ENCODE data around the gene APOL6.

The APOL6 gene, protein sequence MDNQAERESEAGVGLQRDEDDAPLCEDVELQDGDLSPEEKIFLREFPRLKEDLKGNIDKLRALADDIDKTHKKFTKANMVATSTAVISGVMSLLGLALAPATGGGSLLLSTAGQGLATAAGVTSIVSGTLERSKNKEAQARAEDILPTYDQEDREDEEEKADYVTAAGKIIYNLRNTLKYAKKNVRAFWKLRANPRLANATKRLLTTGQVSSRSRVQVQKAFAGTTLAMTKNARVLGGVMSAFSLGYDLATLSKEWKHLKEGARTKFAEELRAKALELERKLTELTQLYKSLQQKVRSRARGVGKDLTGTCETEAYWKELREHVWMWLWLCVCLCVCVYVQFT

DNA sequence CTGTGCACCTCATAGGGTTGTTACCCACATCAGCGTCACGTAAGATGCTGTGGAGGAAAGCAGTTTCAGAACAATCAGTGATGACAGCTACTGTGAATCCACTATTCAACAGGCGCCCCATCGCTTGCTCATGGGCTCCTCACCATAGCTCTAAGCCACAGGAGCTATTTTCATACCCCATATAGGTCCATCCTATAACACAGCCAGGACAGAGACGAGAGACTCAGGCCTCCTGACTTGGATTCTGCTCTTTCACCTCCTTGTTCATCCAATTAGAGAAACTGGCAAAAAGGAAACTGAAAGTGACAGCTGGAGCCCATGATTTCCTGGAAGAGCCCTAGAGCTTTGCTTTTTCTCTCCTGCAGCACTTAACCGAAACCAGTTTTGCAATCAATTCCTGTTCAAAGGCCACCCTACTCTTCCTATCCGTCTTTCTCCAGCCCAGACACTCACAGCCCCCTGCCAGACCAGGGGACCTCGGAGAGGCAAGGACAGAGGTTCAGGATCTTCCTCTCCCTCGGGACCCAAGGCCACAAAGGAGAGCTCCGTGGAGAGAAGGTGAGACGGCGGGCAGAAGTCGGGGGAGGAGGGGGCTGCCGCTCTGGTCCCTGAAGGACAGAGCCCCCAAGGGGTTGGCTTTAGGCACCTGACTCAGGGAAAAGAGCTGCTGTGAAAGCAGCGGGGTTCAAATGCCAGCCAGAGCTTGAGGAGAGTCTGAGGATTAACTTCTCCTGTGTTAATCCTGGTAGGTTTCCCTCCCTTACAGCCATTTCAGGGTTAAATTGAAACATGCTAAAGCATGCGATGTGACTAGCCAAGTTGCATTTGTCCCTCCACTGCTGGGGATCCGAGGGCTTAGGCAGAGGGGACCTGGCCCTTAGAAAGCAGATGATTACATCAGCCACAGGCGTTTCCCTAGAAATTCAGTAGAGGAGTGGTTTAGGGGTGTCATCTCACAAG is at the start of gene APOL6:
Gene APOL6, plus strand, starts transcription at position 381 of the 960 bp plus-strand sequence. CDS start 7,980 bp downstream, outside the sequence.
- DNase-seq: no peak

DNA sequence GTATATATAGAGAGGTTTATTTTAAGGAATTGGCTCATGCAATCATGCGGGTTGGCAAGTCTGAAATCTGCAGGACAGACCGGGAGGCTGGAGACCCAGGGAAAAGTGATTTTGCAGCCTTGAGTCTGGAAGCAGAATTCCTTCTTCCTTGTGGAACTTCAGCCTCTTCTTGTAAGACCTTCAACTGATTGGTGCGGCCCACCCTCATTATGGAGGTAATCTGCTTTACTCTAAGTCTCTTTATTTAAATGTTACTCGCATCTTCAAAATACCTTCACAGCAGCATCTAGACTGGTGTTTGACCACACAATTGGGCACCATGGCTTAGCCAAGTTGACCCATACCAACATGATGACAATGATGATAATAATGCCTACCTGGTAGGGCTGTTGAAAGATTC is 48.9 kb upstream of the APOL6 start:
- no peak for DNase-seq

DNA sequence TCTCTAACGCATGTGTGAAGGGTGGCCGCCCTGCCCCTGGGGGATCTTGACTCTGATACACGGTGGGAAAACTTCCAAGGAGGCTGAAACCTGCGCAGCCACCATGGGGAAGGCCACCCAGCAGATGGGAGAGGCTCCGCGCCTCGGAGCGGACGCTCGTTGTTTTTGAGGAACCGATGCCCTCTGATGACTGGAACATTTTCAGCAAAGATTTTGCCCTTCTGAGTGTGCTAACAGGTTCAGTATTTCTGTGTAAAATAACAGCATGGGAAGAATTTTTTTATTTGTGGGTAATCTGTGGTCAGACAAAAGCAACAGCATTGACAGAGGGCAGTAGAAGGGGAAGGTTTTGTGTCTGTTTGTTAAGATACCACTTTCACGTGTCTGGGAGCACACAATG is 47.8 kb upstream of the APOL6 start:
- no peak for DNase-seq

DNA sequence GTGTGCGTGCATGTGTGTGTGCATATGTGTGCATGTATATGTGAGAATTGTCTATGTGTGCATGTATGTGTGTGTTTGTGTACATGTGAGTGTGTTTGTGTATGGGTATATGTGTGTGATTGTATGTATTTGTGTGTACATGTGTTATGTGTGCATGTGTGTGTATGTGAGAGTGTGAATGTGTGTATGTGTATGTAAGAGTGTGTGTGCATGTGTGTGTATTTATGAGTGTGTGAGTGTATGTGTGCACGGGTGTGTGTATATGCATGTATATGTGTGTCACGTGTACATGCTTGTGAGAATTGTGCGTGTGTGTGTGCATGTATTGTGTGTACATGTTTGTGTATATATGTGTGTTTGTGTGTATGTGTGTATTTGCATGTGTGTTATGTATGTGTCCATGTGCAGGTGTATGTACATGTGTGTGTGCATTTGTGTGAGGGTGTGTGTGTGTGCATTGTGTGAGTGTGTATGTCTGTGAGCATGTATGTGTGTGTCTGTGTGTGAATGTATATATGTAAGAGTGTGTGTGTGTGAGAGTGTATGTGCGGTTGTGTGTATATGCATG is 47.1 kb upstream of the APOL6 start:
- DNase-seq: no peak

DNA sequence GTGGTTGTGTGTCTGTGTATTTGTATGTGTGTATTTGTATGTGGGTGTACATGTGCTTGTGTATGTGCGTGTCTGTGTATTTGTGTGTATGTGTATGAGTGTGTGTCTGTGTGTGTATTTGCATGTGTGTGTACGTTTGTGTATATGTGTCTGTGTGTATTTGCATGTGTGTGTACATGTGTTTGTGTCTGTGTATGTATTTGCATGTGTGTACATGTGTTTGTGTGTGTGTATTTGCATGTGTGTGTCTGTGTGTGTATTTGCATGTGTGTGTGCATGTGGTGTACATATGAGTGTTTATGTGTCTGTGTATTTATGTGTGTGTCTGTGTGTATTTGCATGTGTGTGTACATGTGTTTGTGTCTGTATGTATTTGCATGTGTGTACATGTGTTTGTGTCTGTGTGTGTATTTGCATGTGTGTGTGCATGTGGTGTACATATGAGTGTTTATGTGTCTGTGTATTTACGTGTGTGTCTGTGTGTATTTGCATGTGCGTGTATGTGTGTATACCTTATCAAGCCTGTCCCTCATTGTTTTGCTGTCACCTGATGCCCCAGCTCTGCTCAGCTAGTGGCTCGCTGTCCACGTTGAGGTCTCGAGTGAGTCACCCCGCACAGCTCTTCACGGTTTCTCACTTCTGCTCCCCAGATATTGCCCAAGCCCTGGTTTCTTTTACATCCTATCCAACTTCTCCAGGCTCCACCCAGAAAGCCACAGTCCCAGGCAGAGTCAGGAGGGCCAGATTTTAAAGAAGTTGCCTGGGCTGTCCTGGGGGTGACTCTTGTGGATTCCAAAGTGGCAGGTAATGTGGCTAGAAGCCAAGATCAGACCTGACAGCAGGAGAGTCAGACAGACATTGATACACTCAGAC is 46.3 kb upstream of the APOL6 start:
- no peak for DNase-seq

DNA sequence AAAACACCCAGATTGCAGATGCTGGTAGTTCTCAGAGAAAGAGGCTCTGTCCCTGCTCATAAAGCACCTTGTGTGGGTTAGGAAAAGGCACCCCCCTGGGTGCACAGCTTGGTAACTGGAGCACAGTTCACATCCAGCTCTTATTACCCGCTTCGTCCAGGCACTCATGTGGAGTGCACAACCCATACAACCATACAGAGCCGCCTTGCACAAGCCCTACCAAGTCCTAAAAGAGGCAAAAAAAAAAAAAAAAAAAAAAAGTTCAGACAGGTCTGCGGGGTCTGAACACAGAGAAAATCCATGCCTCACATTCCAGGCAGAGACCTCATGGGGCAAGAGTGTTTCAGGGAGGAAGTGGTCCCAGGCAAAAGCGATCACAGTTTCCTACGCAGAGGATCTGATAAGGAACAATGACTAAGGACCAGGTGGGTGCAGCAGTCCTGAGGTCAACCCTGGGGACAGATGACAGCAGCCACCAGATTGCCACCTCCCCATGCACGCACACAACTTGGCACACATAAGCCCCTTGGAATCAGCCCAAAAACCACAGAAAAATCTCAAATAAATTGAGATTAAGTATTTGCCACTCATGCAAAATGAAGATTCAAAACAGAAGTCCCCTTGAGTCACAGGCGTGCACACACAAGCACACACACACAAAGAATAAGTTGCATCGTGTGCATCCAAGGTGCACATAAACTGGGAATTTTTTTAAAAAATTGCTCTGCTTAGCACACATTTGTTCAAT is 43.5 kb upstream of the APOL6 start:
- no peak for DNase-seq

DNA sequence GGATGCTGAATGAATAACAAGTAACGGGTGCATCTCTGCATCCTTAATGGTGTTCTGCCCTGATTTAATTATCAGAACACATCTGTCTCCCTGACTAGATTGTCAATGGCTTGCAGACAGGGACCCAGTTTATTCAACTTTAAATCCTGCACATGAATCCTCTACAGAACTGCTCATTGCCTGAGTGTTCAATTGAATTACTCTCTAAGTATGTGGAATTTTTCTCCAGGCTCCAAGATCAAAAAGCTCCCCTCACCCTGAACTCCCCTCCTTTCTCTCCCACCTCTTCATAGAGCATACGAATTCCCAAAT is 42.9 kb upstream of the APOL6 start:
- no peak for DNase-seq

DNA sequence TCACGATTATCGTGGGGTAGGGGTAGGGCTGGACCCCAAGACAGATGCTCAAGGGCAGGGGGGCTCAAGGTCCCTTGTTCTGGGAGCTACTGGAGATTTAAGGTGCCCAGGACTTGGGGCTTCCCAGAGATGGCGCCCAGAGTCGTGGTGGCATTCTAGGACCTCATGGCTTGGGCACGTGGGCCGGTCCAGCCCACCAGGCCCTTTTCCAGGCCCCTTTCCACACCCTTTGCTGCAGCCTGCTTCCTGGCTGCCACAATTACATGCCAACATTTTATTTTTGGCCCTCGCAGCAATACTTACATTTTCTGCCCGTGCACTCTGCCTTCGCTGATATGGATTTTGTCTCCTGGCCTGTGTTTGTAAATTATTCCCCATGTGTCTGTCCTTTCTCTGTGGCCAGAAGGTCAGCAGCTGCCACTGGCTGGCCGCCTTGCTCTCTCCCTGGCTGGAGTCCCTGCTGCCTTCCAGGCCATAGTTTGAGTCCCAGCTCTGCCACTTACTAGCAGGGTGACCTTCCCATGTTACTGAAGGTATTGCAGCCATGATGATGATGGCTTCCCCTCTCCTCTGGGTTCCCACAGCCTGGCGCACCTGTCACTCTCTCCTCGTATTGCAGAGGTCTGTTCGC is 42.3 kb upstream of the APOL6 start:
- no peak for DNase-seq

DNA sequence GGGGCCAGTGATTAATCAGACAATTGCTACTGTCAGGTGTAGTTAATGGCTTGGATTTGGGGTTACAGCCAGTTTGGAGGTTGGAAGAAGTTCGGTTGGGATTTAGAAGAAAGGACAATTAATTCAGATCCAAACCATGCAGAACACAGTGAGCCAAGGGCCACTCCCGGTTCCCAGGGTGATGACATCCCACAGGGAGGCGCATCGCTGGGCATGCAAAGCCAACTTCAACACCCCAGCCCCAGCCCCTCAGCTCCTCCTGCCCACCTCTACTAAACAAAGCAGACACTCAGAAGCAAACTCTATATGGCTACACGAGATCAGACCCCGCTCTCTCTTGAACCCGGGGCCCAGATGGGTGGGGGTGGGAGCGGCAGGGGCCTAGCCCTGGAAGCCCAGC is 41.3 kb upstream of the APOL6 start:
- DNase-seq: no peak

DNA sequence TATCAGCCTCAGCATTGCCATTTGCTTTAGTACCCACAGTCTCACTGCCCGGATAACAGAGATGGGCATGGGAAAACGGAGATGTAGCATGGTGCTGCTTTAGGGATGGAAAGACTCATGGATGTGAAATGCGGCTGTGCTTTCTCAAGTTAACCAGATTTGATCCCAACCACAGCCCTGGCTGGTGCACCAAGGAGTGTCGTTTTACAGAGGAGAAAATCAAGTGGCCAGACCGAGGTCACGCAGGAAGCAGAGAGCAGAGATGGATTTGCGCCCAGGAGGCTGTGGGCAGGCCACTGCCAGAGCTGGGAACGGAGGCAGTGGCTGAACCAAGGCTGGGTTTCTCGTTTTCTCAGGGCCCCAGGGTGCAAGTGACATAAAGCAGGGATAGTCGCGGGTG is 40.2 kb upstream of the APOL6 start:
- DNase-seq: no peak

DNA sequence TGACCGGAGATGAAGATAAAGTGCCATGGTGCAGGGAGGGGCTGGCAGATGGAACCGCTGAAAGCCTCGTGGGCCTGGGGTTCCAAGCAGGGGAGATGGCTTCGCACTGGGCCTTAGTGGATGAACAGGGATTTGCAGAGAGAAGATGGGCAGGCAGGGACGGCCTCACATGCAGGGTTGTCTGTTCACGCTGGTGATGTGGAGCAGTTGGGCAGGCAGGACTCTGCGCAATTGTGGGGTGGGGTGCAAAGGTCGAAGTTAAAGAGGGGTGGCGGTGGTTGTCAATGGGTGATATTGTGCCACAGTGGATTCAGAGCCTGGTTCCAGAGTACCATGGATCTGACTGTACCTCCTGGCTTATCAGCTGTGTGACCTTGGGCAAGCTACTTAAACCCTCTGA is 39.0 kb upstream of the APOL6 start:
- DNase-seq: no peak

DNA sequence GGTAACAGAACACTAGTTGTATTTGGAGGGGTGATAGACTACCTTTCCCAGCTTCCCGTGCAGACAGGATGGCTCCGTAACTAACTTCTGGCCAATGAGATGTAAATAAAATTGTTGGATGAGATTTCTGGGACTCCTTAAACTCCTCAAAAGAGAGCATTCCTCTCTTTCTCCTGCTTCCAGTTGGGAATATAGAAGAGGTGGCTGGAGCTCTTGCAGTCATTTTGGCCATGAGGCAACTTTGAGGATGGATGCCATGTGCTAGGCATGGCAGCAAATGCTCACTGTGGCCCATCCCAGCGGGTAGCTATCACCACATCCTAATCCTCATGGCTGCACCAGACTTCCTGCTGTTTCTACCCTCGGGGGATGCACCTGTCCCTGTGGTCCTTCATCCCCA is 38.5 kb upstream of the APOL6 start:
- no peak for DNase-seq

DNA sequence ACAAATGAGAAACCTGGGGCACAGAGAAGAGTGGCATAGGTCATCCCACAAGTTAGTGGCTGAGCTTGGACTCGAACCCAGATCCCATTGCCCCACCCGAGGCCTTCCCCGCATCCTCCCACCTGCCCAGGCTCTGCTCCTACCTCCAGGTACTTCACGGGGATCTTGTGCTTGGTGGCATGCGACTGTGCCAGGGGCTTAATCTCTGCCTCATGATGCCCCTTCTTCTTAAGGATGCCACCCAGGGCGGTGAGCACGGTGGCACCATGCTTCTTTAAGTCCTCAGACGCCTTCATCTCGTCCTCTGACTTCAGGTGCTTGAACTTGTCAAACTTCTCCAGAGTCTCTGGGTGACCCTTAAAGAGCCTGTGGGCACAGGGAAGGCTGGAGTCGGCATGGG is 37.5 kb upstream of the APOL6 start:
- no peak for DNase-seq

DNA sequence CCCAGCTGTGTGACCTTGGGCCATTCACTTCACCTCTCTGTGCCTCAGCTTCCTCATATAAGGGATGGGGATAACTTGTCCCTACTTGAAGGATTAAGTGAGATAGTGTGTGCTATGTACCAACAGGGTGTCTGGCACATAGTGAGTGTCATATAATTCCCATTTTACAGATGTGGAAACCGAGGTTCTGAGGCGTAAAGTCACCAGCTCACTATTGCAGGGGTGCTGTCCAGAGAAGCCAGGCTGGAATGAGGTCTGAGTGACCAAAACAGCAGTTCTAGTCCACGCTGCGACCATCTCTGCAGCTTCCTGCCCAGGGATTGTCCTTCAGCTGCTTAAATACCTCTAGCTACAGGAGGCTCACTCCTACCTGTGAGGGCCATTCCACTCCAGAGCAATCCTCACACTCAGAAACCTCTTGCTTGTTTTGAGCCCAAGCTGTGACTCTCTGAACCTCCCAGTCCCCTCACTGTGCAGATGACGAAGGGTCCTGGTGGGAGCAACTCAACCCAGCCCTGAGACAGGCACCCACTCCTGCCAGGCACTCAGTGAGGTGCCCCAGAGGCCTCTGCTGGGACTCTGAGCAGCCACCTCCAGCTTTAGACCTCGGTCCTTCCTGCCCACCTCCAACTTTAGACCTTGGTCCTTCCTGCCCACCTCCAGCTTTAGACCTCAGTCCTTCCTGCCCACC is 36.9 kb upstream of the APOL6 start:
- DNase-seq: no peak

DNA sequence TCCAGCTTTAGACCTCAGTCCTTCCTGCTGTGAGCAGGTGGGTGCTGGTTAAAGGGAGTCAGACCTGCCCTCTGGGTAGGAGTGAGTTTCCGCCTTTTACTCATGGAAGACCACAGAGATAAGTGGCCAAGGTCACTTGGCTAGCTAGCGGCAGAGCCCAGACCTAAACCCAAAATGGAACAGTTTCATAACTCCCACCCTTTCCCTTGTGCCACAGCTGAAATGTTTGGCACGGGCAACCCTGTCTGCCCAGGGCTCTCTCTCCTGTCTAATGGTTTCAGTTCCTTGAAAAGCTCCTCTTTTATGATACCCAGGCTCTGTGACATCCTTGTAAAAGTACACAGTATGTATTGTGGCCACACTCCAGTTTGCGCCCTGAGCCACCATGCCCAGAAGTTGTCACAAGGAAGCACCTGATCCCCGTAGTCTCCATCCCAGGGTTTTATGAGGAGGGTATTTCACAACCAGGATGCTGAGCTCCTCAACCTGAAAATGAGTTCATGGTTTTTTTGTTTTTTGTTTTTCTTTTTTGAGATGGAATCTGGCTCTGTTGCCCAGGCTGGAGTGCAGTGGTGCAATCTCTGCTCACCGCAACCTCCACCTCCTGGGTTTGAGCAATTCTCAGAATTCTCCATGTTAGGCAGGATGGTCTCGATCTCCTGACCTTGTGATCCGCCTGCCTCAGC is 36.2 kb upstream of the APOL6 start:
- DNase-seq: no peak

DNA sequence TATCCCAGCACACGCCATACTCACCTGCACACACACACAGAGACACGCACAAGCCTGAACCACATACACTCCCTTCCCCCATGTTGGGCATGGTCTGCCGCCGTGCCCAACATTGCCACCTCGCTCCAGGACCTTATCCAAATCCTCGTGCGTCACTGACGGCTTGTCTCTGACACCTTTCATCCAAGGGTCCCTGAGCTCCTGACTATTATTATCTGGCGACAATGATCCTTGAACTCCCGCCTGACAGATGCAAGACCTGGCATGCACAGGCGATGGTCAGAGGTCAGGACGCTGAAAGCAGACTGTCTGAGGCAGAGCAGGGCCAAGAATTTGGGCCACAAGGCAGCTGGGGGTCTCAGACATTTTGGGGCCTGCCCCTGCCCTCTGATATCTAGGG is 35.3 kb upstream of the APOL6 start:
- no peak for DNase-seq

DNA sequence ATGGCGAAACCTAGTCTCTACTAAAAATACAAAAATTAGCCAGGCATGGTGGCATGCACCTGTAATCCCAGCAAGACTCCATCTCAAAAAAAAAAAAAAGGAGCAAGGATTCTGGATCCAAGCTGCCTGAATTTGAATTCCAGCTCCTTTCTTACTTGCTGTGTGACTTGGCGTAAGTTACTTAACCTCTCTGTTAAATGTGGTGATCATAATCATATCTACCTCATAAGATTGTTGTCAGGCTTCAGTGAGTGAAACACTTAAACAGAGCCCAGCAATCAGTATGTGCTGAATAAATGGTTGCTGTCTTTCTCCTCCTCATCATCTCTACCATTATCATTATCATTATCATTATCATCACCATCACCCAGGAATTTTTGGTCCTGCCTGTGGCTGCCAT is 33.8 kb upstream of the APOL6 start:
- DNase-seq: no peak

DNA sequence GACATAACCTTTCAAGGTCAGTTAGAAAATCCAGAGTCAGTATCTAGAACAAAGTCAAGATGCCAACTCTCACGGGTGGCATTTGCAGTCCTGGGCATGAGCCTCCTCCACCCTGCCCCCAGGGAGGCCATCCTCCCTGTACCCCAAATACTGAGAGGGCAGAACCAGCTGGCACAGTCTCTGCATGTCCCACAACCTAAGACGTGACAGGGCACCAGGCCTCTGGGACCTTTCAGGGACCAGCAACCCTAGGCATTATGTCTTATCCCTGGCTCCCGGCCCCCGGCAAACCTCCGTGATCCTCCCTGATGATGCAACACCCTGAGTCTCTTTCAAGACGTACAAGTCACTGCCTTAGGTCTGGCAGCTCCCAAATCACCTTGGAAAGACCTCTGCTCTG is 33.1 kb upstream of the APOL6 start:
- no peak for DNase-seq

DNA sequence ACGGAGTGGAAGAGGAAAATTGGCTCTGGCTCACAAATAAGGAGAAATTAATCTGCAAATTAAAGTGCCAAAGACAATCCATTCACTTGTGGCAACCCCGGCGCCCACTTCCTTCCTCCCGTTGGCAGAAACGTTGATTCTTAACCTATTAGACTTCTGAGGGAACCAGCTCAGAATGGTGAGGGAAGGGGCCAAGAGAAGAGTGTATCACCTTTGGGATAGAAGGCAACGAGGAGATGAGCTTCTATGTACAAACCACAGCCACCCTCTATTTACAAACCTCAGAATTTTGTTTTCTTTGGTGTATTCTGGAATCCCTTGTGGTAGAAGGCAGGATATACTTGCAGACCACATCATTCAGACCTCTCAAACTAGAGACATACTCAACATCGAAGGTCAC is 32.2 kb upstream of the APOL6 start:
- DNase-seq: no peak

DNA sequence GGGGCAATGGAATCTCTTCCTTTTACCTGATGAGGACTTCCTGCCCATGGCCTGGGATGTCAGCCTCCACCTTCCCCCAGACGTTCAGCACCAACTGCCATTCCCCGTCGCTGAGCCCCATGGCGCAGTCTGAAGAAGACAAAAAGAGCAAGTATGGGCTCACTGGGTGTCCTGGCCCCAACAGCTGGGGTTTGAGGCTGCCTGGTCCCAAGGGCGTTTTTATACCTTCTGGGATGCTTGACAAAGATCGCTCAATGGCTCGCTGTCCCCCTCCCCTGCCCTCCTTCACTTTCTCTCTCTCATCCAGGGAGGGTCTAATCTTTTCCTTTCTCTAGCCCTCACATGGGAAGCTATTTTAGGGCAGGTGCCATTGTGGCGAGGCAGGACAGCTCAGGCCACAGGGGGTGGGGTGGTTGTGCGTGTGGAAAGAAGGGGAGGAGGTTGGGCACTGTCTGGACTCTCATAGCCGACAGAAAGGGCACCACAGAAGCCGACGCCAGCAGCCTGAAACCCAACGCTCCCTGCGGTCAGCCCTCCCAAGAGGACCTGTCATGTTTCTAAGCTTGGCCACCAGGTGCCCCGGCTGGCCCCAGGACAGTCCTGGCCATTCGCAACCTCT is 31.0 kb upstream of the APOL6 start, which contains the start of gene MB:
Gene MB, minus strand, starts transcription at position 193 of the 619 bp plus-strand sequence. Its CDS starts 72 bp downstream, at position 121.
- DNase-seq: no peak
